Esophagus (tissue), 2 donors: Measurements from ENCODE around the gene ADH1B. TPM values are rescaled to one million over a fixed set of nuclear protein-coding genes. Genes with fewer than 3 reads are reported as not detected.
"Not testable (repeated sequence)": the region's sequence is repeated elsewhere in the genome, so short reads cannot be mapped to it uniquely, and the experiment has no call there.

Experiments used
- H3K27ac ChIP-seq, 2 donors: one replicate each; pipeline ENCODE4 v1.5.1; 2013; ENCODE audit warnings: low read depth in 2 of 2, mild to moderate bottlenecking in 2 of 2, inconsistent platforms in 1 of 2, low read length in 1 of 2, moderate library complexity in 1 of 2
- H3K27me3 ChIP-seq, 2 donors: one replicate each; pipeline ENCODE4 v1.6.1; 2013; ENCODE audit warnings: low read length in 2 of 2, control low read depth in 1 of 2, mild to moderate bottlenecking in 1 of 2; ENCODE audit not compliant: insufficient read depth in 2 of 2, control insufficient read depth in 1 of 2
- H3K36me3 ChIP-seq, 2 donors: one replicate each; pipeline ENCODE4 v1.6.1; 2013; ENCODE audit warnings: low read length in 1 of 2; ENCODE audit not compliant: control insufficient read depth in 2 of 2, insufficient read depth in 2 of 2
- H3K4me1 ChIP-seq, 2 donors: one replicate each; pipeline ENCODE4 v1.6.1; 2013; ENCODE audit warnings: low read length in 1 of 2; ENCODE audit not compliant: control insufficient read depth in 2 of 2, insufficient read depth in 2 of 2
- H3K4me3 ChIP-seq, 2 donors: one replicate each; pipeline ENCODE4 v1.5.1; 2013; ENCODE audit warnings: low read length in 2 of 2, mild to moderate bottlenecking in 2 of 2, low read depth in 1 of 2, moderate library complexity in 1 of 2
- H3K9me3 ChIP-seq, 2 donors: one replicate each; pipeline ENCODE4 v1.6.1; 2013; ENCODE audit warnings: mild to moderate bottlenecking in 2 of 2, low read depth in 1 of 2, low read length in 1 of 2, moderate library complexity in 1 of 2; ENCODE audit not compliant: control insufficient read depth in 2 of 2, insufficient read depth in 1 of 2
- WGBS, 2 donors: extraction: QIAGEN DNeasy Blood & Tissue Kit; methylation state at CpG; one replicate each; pipeline ENCODE4 v1.1.7; 2013; 5-methylcytosine and 5-hydroxymethylcytosine counted together
- polyA plus RNA-seq, 2 donors: library from polyadenylated mRNA; stranded (reverse); fragments of 200-250 nt; gene quantifications; one replicate each; pipeline ENCODE4 v1.2.3, GENCODE V29; 2013
- donor health status: healthy with polysubstance abuse.
- donor health status: Bipolar disorder and iron deficiency.

ADH1B gene
- polyA plus RNA-seq, 2 donors, result 31.3 to 72.0 TPM

DNA sequence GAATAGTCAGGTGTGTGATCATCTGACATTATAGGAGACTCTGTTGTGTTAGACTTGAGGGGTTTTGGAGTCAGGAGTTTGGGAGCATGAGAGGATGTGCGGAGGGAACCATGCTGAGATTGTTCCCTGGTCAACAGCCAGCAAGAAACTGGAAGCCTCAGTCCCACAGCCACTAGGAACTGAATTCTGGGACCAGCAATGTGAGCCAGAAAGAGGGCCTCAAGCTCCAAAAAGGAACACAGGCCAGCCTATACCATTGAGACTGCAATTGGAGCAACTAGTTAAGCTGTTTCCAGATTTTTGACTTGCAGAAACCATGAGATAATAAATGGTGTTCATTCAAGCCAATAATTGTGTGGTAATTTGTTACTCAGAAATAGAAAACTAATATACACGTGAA, 8.7 kb upstream of the ADH1B start:
- WGBS, 2 donors, result 66 to 69% methylated on average over 2 of the region's 2 CpGs
- no peaks in the 10 kb centered on the region for H3K27me3 ChIP-seq
- peak overlapping the region; percentile 4 to 65 for H3K27ac ChIP-seq

DNA sequence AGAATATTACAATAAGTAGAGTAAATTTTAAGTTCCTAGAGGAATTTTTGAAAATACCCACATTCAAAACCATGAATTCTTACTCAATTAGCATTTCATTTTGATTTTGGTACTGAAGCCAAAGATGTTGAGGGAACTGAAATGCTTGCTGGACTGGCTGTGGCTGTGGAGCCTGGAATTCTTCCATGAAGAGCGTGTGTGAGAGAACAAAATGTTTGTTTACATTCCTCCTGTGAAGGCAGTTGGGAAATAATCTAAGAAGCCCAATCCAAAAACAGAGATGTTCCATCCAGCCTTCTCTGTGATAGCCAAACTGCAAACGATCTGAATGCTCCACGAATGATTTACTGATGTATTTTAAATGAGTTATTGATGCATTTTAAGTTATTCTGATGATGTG, 3.8 kb upstream of the ADH1B start:
- WGBS, 2 donors, result 20 to 27% methylated on average over 3 of the region's 3 CpGs

More for the DNA sequence above, 8.7 kb upstream of the ADH1B start:
- H3K9me3 ChIP-seq, result peaks cover 0 to 3% of the 10 kb centered on the region in 2 donors
- no peaks in the 10 kb centered on the region for H3K36me3 ChIP-seq
- H3K4me1 ChIP-seq, result no peaks in the 10 kb centered on the region
- H3K4me3 ChIP-seq, result no peak overlapping the region

DNA sequence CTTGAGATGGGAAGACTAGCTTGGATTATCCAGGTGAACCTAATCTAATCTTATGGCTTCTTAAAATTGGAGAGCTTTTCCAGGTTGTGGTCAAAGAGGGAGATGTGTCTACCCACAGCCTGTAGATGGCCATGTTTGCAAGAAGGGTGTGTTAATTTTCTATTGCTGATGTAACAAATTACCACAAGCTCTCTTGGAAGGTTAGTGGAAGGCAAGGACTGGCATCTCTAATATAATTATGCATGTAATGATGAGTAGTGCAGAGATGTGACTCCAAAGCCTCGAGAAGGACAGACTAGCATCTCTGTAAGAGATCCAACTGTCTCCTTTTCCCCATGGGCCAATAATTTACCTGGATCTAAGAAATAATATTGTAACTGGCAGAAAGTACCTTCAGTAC, 3.2 kb upstream of the ADH1B start:
- Histone ChIP-seq H3K27me3 (no peaks in the 10 kb centered on the region), H3K4me3 (no peak overlapping the region), H3K27ac (peak overlapping the region in 1 of 2 donors; percentile 69), H3K36me3 (no peaks in the 10 kb centered on the region), H3K4me1 (no peaks in the 10 kb centered on the region), H3K9me3 (peaks cover 0 to 5% of the 10 kb centered on the region in 2 donors)
- 33 to 69% methylated on average over 1 of the region's 1 CpG for whole genome bisulfite sequencing, 2 donors

More for the DNA sequence above, 3.8 kb upstream of the ADH1B start:
- no peaks in the 10 kb centered on the region for H3K4me1 ChIP-seq
- no peak overlapping the region for H3K27ac ChIP-seq
- no peaks in the 10 kb centered on the region for H3K27me3 ChIP-seq
- no peaks in the 10 kb centered on the region for H3K36me3 ChIP-seq
- H3K9me3 ChIP-seq, result peaks cover 0 to 5% of the 10 kb centered on the region in 2 donors
- H3K4me3 ChIP-seq, result no peak overlapping the region

DNA sequence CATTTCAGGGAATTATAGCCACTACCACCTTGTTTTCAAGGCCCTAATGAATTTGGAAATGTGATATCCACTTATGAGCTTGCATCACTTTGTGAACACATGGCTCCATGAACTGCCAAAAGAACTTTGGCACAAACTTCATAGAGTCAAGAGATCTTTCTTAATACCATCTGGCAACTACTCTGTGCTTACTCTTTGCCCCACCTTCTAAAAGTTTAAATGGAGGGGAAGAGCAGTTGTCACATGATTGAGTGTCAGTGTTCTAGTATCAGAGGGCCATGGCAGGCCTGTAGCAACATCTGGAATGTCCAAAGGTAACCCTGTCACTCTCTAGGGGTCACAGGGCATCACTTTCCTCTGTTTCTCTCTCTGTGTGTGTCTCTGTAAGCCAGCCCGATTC, 2.6 kb upstream of the ADH1B start:
- 70 to 82% methylated on average over 1 of the region's 1 CpG for WGBS, 2 donors
- Histone ChIP-seq H3K27ac (peak overlapping the region; percentile 16 to 69), H3K9me3 (peaks cover 0 to 5% of the 10 kb centered on the region in 2 donors), H3K4me3 (no peak overlapping the region), H3K36me3 (no peaks in the 10 kb centered on the region), H3K4me1 (no peaks in the 10 kb centered on the region), H3K27me3 (no peaks in the 10 kb centered on the region)

DNA sequence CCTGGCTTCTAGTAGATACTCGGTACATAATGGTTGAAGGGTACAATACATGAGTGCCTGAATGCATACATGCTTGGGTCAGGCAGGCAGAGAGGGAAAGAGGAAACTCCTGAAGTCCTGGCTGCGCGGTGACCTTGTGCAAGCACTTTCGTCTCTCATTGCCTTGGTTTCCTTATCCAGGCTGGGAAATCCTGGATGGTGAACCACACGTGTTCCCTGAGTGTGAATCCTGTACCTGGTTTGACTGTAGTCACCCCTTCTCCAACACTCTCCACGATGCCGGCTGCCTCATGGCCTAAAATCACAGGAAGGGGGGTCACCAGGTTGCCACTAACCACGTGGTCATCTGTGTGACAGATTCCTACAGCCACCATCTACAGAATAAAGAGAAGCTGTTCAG, 3.4 kb downstream of the ADH1B start:
- H3K4me1 ChIP-seq, H3K27me3 ChIP-seq, H3K9me3 ChIP-seq, H3K36me3 ChIP-seq: not testable (repeated sequence)
- WGBS, 2 donors, result 86 to 89% methylated on average over 8 of the region's 8 CpGs
- Histone ChIP-seq H3K27ac (peak overlapping the region in 1 of 2 donors; percentile 21), H3K4me3 (peak overlapping the region in 1 of 2 donors; percentile 3)

DNA sequence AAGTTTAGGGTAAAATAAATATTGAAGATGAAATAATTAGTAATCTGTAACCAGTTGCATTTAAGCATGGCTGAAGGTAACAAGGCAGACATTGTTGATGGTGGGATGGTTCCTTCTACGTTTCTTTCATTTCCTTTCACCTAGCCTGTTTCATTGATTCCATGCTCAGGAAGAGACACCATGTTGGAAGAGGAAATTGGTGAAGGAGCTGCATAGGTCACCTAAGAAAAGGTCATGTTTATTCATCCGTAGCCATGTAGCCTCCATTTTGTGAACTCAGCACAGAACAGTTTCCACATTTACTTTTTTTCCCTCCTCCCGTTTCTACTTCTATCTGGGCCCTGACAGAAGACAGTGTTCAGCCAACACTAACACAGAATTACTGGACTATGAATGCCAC, 3.8 kb downstream of the ADH1B start:
- Histone ChIP-seq H3K9me3 (peaks cover 0 to 2% of the 10 kb centered on the region in 2 donors), H3K27ac (peak overlapping the region in 1 of 2 donors; percentile 21), H3K27me3 (no peaks in the 10 kb centered on the region), H3K4me1 (no peaks in the 10 kb centered on the region), H3K4me3 (no peak overlapping the region), H3K36me3 (peaks cover 0 to 2% of the 10 kb centered on the region in 2 donors)
- WGBS, 2 donors, result 76 to 80% methylated on average over 3 of the region's 3 CpGs

DNA sequence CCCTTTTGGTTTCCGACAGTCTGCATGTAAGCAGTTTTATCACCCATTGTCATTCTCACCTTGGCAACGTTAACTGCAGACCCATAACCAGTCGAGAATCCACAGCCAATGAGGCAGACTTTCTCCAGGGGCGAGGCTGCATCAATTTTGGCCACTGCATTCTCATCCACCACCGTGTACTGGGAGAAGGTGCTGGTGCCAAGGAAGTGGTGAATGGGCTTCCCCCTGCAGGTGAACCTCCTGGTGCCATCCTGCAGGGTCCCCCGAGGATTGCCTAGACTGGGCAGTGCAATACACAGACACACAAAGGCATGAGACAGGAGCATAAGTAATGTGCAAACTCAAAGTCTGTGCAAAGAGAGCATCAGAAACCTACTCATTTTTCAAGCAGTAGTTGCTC, 5.4 kb downstream of the ADH1B start:
- peaks cover 0 to 2% of the 10 kb centered on the region in 2 donors for H3K36me3 ChIP-seq
- H3K27me3 ChIP-seq, result no peaks in the 10 kb centered on the region
- 76 to 79% methylated on average over 6 of the region's 6 CpGs for WGBS, 2 donors
- H3K4me3 ChIP-seq, result no peak overlapping the region
- no peaks in the 10 kb centered on the region for H3K4me1 ChIP-seq
- H3K27ac ChIP-seq, result peak overlapping the region in 1 of 2 donors; percentile 5
- H3K9me3 ChIP-seq, result no peaks in the 10 kb centered on the region

DNA sequence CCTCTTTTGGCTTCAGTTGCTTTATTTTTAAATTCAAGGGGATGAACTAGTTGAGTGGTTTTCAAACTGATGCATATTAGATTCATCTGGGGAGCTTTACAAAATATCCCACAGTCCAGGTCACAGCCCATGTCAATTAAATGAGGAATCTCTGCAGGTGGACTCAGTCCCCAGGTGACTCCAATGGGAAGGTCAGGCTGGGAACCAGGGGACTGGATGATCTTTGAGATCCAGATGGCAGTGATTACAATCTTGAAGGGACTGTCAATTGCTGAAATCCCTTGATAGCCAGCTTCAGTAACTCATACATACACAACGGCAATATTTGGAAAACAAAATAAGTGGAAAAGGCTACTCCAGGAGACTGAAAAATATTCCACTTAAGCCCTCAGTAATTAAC, 7.0 kb downstream of the ADH1B start:
- Histone ChIP-seq H3K4me1 (no peaks in the 10 kb centered on the region), H3K27ac (no peak overlapping the region), H3K27me3 (no peaks in the 10 kb centered on the region), H3K4me3 (no peak overlapping the region), H3K36me3 (peaks cover 0 to 2% of the 10 kb centered on the region in 2 donors), H3K9me3 (no peaks in the 10 kb centered on the region)
- WGBS, 2 donors, result 77 to 87% methylated on average over 1 of the region's 1 CpG

DNA sequence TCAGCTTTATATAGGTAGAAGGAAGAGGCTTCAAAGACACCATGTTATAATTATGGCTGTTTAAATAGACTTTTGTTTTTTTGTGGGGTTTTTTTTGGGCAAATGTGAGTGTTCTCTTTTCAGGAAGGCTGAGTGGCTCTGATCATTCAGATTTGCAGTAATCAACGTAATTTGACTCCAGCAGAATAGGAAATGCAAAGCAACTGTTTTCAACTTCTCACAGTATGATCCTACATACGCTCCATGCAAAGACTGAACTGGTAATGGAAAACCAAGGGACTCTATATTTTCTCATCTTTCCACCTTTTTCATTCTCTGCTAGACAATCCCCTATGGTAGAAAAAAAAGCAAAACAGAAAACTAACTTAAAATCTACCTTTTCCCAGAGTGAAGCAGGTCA, 10.8 kb downstream of the ADH1B start:
- Histone ChIP-seq H3K27me3 (no peaks in the 10 kb centered on the region), H3K36me3 (no peaks in the 10 kb centered on the region), H3K9me3 (no peaks in the 10 kb centered on the region), H3K27ac (no peak overlapping the region), H3K4me3 (no peak overlapping the region), H3K4me1 (no peaks in the 10 kb centered on the region)
- 72 to 74% methylated on average over 2 of the region's 2 CpGs for WGBS, 2 donors

DNA sequence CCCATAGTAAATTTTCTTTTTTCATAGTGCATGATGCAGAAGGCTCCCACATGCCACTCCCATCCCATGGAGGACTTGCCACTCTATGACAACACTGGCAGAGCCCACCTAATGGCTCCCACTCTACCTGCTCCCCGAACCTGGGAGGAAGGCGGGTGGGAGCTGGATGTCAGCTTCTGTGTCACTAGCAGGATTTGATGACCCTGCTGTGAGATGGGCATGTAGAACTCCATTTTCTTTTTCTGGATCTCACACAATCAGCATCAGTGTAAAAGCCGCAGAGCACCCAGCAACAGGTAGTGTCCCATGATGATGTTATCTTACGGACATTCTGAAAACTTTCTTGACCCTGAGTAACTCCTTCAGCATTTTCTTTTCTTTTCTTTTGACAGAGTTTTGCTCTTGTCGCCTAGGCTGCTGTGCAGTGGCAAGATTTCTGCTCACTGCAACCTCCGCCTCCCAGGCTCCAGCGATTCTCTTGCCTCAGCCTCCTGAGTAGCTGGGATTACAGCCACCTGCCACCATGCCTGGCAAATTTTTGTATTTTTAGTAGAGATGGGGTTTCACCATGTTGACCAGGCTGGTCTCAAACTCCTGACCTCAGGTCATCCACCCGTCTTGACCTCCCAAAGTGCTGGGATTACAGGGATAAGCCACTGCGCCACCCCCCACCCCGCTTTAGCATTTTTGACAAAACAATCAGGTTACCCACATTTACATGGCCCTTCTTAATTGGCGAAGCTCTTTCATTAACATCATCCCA, 15.4 kb downstream of the ADH1B start:
- no peaks in the 10 kb centered on the region for H3K27me3 ChIP-seq
- 91% methylated on average over 11 of the region's 11 CpGs for WGBS, 2 donors
- H3K9me3 ChIP-seq, result no peaks in the 10 kb centered on the region
- no peaks in the 10 kb centered on the region for H3K4me1 ChIP-seq
- H3K27ac ChIP-seq, result no peak overlapping the region
- no peaks in the 10 kb centered on the region for H3K36me3 ChIP-seq
- no peak overlapping the region for H3K4me3 ChIP-seq
